WTC11 (cell line): ENCODE measurements around the gene UBFD1. TPM values are rescaled to one million over a fixed set of nuclear protein-coding genes. Genes with fewer than 3 reads are reported as not detected.
"Not testable (repeated sequence)": the region's sequence is repeated elsewhere in the genome, so short reads cannot be mapped to it uniquely, and the experiment has no call there.

Source experiments
- ATAC-seq: fragments of 200-7000 bp; cut with Tn5 transposase; 2 replicates; pipeline ENCODE4 v1.10.0; 2021; ENCODE audit warnings: mild to moderate bottlenecking, moderate library complexity
- CTCF ChIA-PET: fragments of 300-600 bp; sonication (Branson Sonifier 250); formaldehyde crosslinking; loops from one replicate; lab custom pipeline; 2021; ENCODE audit warnings: antibody characterized with exemption; lab: Charles Lee
- POLR2A ChIA-PET: fragments of 350-600 bp; sonication (Branson Sonifier 250); formaldehyde crosslinking; loops from one replicate; lab custom pipeline; 2021; ENCODE audit warnings: antibody characterized with exemption; lab: Charles Lee
- DNase-seq: peaks from one replicate; pipeline ENCODE4 v3.0.0; 2021; ENCODE audit warnings: low spot score
- H3K27ac Mint-ChIP-seq: 2 replicates; pipeline ENCODE4 v1.8.0; 2021; ENCODE audit warnings: mixed read lengths
- H3K27me3 Mint-ChIP-seq: 2 replicates; pipeline ENCODE4 v1.8.0; 2021; ENCODE audit warnings: low read depth, mild to moderate bottlenecking, moderate library complexity, mixed read lengths
- H3K36me3 Mint-ChIP-seq: 2 replicates; pipeline ENCODE4 v1.8.0; 2021; ENCODE audit warnings: mixed read lengths
- H3K4me1 Mint-ChIP-seq: 2 replicates; pipeline ENCODE4 v1.8.0; 2022; ENCODE audit warnings: mixed read lengths
- H3K4me3 Mint-ChIP-seq: 2 replicates; pipeline ENCODE4 v1.8.0; 2021; ENCODE audit warnings: mild to moderate bottlenecking, moderate library complexity, mixed read lengths
- H3K9me3 Mint-ChIP-seq: 2 replicates; pipeline ENCODE4 v1.8.0; 2021; ENCODE audit warnings: mixed read lengths
- AFF4 ChIP-seq: sonication (generic); formaldehyde crosslinking; IDR thresholded peaks from 2 replicates; pipeline ENCODE4 v1.8.1; 2023; ENCODE audit warnings: mild to moderate bottlenecking, missing genetic modification reagents, borderline replicate concordance
- ATF1 ChIP-seq: sonication (generic); formaldehyde crosslinking; IDR thresholded peaks from 2 replicates; pipeline ENCODE4 v1.8.1; 2023; ENCODE audit warnings: mild to moderate bottlenecking, moderate library complexity, missing genetic modification reagents
- ATF2 ChIP-seq: sonication (generic); formaldehyde crosslinking; IDR thresholded peaks from 2 replicates; pipeline ENCODE4 v1.8.1; 2022; ENCODE audit warnings: low read depth, missing genetic modification reagents, borderline replicate concordance
- ATF6 ChIP-seq: sonication (generic); formaldehyde crosslinking; IDR thresholded peaks from 2 replicates; pipeline ENCODE4 v1.8.1; 2023; ENCODE audit warnings: mild to moderate bottlenecking, missing genetic modification reagents
- CDX4 ChIP-seq: fragments of 250-450 bp; sonication (Bioruptor Pico); IDR thresholded peaks from 2 replicates; pipeline ENCODE4 v1.9.0; 2021; ENCODE audit warnings: moderate library complexity, mild to moderate bottlenecking, inconsistent platforms, borderline replicate concordance
- CREB1 ChIP-seq: sonication (generic); formaldehyde crosslinking; IDR thresholded peaks from 2 replicates; pipeline ENCODE4 v1.8.0; 2023; ENCODE audit warnings: mild to moderate bottlenecking, missing genetic modification reagents
- ERG ChIP-seq: fragments of 250-450 bp; sonication (Bioruptor Pico); IDR thresholded peaks from 2 replicates; pipeline ENCODE4 v1.8.0; 2021; ENCODE audit warnings: mild to moderate bottlenecking
- ESRRA ChIP-seq: sonication (generic); formaldehyde crosslinking; IDR thresholded peaks from 2 replicates; pipeline ENCODE4 v1.8.1; 2022; ENCODE audit warnings: mild to moderate bottlenecking, missing genetic modification reagents, borderline replicate concordance
- GABPB1 ChIP-seq: sonication (generic); formaldehyde crosslinking; IDR thresholded peaks from 2 replicates; pipeline ENCODE4 v1.8.1; 2023; ENCODE audit warnings: mild to moderate bottlenecking, missing genetic modification reagents
- HMGXB4 ChIP-seq: sonication (generic); formaldehyde crosslinking; IDR thresholded peaks from 2 replicates; pipeline ENCODE4 v1.8.1; 2023; ENCODE audit warnings: mild to moderate bottlenecking, moderate library complexity, missing genetic modification reagents
- MAX ChIP-seq: sonication (generic); formaldehyde crosslinking; IDR thresholded peaks from 2 replicates; pipeline ENCODE4 v1.8.0; 2022; ENCODE audit warnings: mild to moderate bottlenecking, missing genetic modification reagents
- NFE2L1 ChIP-seq: sonication (generic); formaldehyde crosslinking; IDR thresholded peaks from 2 replicates; pipeline ENCODE4 v1.8.1; 2023; ENCODE audit warnings: missing genetic modification reagents
- NR3C1 ChIP-seq: sonication (generic); formaldehyde crosslinking; conservative IDR thresholded peaks from 2 replicates; pipeline ENCODE4 v1.8.1; 2023; ENCODE audit warnings: low read depth, mild to moderate bottlenecking, missing genetic modification reagents
- TEAD1 ChIP-seq: sonication (generic); formaldehyde crosslinking; IDR thresholded peaks from 2 replicates; pipeline ENCODE4 v1.8.0; 2022; ENCODE audit warnings: mild to moderate bottlenecking, missing genetic modification reagents
- TP53 ChIP-seq: sonication (generic); formaldehyde crosslinking; IDR thresholded peaks from 2 replicates; pipeline ENCODE4 v1.8.1; 2023; ENCODE audit warnings: mild to moderate bottlenecking, missing genetic modification reagents
- ZNF671 ChIP-seq: fragments of 250-450 bp; sonication (Bioruptor Pico); IDR thresholded peaks from 2 replicates; pipeline ENCODE4 v1.8.0; 2021; ENCODE audit warnings: mild to moderate bottlenecking
- total RNA-seq: library from RNA; stranded (reverse); gene quantifications from 3 replicates; pipeline ENCODE4 v1.2.3, GENCODE V29; 2021

The UBFD1 gene
- total RNA-seq, 1 experiment from 2014 or later: 128 TPM

- ChIA-PET POLR2A (no interaction called here), CTCF (no interaction called here)
- TF ChIP-seq ZNF671 (no peak), GABPB1 (CRISPR knock-in tag) (peak; percentile 99)
- Mint-ChIP-seq H3K27ac (no peak overlapping the region), H3K4me3 (no peak overlapping the region), H3K9me3 (no peaks in the 10 kb centered on the region), H3K4me1 (no peaks in the 10 kb centered on the region), H3K27me3 (no peaks in the 10 kb centered on the region), H3K36me3 (peaks cover 42% of the 10 kb centered on the region)
- DNase-seq (no peak), ATAC-seq (no peak)
Measured at GRCh38 chr16:23539984-23540816, 17.3 kb upstream of the UBFD1 start.

GRCh38 chr16:23540817-23541178 is 16.7 kb upstream of the UBFD1 start:
- H3K9me3 Mint-ChIP-seq, DNase-seq, H3K4me1 Mint-ChIP-seq, H3K27ac Mint-ChIP-seq, CTCF ChIA-PET, H3K4me3 Mint-ChIP-seq, H3K27me3 Mint-ChIP-seq, POLR2A ChIA-PET, ATAC-seq: not testable (repeated sequence)
- H3K36me3 Mint-ChIP-seq: peaks cover 38% of the 10 kb centered on the region

GRCh38 chr16:23544436-23544835 is 13.1 kb upstream of the UBFD1 start:
- no peak for ATAC-seq
- H3K27ac Mint-ChIP-seq: no peak overlapping the region
- H3K4me3 Mint-ChIP-seq: no peak overlapping the region
- H3K27me3 Mint-ChIP-seq: no peaks in the 10 kb centered on the region
- no peaks in the 10 kb centered on the region for H3K4me1 Mint-ChIP-seq
- peaks cover 47% of the 10 kb centered on the region for H3K36me3 Mint-ChIP-seq
- DNase-seq: no peak
- H3K9me3 Mint-ChIP-seq: no peaks in the 10 kb centered on the region
- ChIA-PET CTCF (interaction anchor here (0.6 to 1.8 kb wide), 2 partner anchors 13 to 1494 kb away, joined by 4 read pairs; partner anchors contain the start of gene UBFD1), POLR2A (interaction anchor here (0.6 kb wide), 1 partner anchor 519 kb away, joined by 3 read pairs; no protein-coding TSS in a partner anchor)
- TF ChIP-seq ATF1 (CRISPR knock-in tag) (no peak), ATF6 (CRISPR knock-in tag) (no peak), AFF4 (no peak), CREB1 (CRISPR knock-in tag) (no peak), ERG (CRISPR knock-in tag) (no peak), MAX (CRISPR knock-in tag) (no peak), TEAD1 (CRISPR knock-in tag) (no peak), NR3C1 (CRISPR knock-in tag) (no peak), NFE2L1 (CRISPR knock-in tag) (no peak), HMGXB4 (CRISPR knock-in tag) (no peak), ESRRA (CRISPR knock-in tag) (no peak), CDX4 (CRISPR knock-in tag) (no peak), ZNF671 (no peak), ATF2 (CRISPR knock-in tag) (no peak), TP53 (CRISPR knock-in tag) (no peak)
